ENCODE measurements around the gene COL4A6.

Gene COL4A6

DNA sequence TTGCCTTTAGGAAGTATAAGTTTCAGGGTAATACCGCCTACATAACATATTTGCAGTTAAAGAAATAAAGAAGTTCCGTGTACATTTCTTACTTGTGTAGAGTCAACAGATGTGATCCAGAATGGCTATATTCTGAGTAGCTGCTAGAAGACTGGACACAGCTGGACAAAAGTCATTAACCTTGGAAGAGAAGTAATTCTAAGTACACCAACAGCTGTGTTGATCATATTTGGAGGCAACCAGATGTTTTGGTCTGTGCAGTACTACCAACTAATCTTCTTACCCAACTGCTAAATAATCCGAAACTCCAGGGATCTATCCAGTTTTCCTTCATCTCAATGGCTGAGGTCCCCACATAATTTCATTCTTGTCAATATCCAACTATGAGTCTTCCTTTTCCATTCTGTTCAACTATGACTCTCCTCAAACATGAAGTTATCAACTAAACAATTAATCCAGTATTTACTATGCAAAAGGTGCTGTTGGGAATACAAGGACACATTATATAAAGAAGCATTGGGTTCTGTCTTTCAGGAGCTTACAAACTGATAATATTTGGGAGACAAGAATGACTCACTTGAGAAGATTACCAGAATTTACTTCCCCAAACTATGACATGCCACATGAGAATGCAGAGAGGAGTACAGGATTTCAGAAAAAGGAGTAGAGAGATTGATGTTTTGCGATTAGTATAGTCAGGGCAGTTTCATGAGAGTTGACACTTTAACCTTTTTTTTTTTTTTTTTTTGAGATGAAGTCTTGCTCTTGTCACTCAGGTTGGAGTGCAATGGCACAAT lies 78.2 kb downstream of the COL4A6 start:
- H3K36me3 ChIP-seq (ENCODE audit: insufficient read depth, low read length), result no peaks in the 10 kb centered on the region
- no peak for DNase-seq (ENCODE audit: low read depth, low spot score)
- no peak overlapping the region for H3K9ac ChIP-seq (ENCODE audit: insufficient read length)
- TF ChIP-seq FOXP2 (optimal IDR thresholded peaks at IDR 0.05; ENCODE audit: control extremely low read depth, extremely low read length, insufficient read depth) (no peak), POLR2AphosphoS5 (IDR thresholded peaks at IDR 0.05; ENCODE audit: borderline replicate concordance, low read depth, low read length) (no peak), EZH2 (IDR thresholded peaks at IDR 0.05) (no peak)
- no peaks in the 10 kb centered on the region for H3K9me3 ChIP-seq (ENCODE audit: low read depth, low read length)
- H3K27ac ChIP-seq, result no peak overlapping the region
- no peak overlapping the region for H3K4me3 ChIP-seq

DNA sequence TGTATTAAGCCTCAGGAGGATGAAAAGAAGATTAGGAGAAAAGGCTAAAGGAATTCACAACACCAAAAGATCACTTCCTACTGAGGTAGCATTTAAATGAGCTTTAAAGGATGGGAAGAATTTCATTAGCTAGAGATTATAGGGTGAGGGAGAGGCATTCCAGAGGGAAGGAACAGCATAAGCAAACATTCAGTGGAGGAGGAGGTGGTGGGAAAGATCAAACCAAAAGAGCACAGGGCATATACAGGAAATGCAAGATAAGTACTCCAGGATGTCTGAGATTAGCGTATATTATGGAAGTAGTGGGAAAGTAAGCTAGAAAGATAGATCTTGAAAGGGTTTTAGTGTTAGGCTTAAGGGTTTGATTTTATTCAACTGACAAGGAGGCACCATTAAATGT lies 84.8 kb downstream of the COL4A6 start:
- Histone ChIP-seq H3K4me3 (no peak overlapping the region), H3K36me3 (ENCODE audit: insufficient read depth, low read length) (no peaks in the 10 kb centered on the region), H3K27ac (no peak overlapping the region), H3K9ac (ENCODE audit: insufficient read length) (no peak overlapping the region), H3K9me3 (ENCODE audit: low read depth, low read length) (no peaks in the 10 kb centered on the region)
- TF ChIP-seq FOXP2 (optimal IDR thresholded peaks at IDR 0.05; ENCODE audit: control extremely low read depth, extremely low read length, insufficient read depth) (no peak), EZH2 (IDR thresholded peaks at IDR 0.05) (no peak), POLR2AphosphoS5 (IDR thresholded peaks at IDR 0.05; ENCODE audit: borderline replicate concordance, low read depth, low read length) (no peak)
- no peak for DNase-seq (ENCODE audit: low read depth, low spot score)

DNA sequence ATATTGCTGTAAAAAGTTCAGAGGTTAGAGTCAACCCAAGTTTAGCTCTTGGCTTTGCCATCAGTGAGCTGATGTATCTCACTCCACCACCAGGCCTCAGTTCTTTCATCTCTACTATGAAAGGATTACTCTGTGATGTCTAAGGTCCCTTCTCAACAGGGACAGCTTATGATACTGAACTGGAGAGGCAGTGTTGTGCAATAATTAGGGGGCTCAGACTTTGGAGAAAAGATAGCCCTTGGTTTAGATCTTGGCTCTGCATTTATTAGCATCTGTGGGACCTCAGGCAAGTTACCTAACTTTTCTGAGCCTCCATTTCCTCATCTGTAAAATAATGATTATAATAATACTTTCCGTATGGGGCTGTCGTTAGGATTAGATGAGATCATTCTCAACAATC lies 89.0 kb downstream of the COL4A6 start:
- no peak for TF ChIP-seq FOXP2 (optimal IDR thresholded peaks at IDR 0.05; ENCODE audit: control extremely low read depth, extremely low read length, insufficient read depth)
- TF ChIP-seq EZH2 (IDR thresholded peaks at IDR 0.05), result no peak
- no peak for TF ChIP-seq POLR2AphosphoS5 (IDR thresholded peaks at IDR 0.05; ENCODE audit: borderline replicate concordance, low read depth, low read length)
- DNase-seq (ENCODE audit: low read depth, low spot score), result no peak
- Histone ChIP-seq H3K9me3 (ENCODE audit: low read depth, low read length) (no peaks in the 10 kb centered on the region), H3K4me3 (no peak overlapping the region), H3K9ac (ENCODE audit: insufficient read length) (no peak overlapping the region), H3K27ac (no peak overlapping the region), H3K36me3 (ENCODE audit: insufficient read depth, low read length) (no peaks in the 10 kb centered on the region)

DNA sequence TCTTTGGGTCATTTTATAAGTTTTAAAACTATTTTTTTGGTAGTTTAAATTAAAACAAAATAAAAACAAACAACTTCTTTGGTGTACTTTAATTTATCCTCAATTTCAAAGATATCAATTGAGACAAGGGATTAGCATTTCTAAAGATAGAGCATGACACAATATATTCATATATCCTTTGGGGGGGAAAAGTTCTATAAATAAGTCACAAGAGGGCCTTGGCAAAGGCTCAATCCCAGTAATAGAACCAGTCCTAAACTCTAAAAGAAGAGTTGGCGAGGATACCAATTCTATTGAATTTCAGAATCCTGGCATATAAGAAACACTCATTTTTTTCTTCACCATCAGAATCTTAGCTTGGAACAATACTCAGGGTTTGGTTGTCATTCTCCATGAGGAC lies 89.7 kb downstream of the COL4A6 start:
- H3K9me3 ChIP-seq (ENCODE audit: low read depth, low read length), result no peaks in the 10 kb centered on the region
- H3K4me3 ChIP-seq, result no peak overlapping the region
- TF ChIP-seq FOXP2 (optimal IDR thresholded peaks at IDR 0.05; ENCODE audit: control extremely low read depth, extremely low read length, insufficient read depth) (no peak), POLR2AphosphoS5 (IDR thresholded peaks at IDR 0.05; ENCODE audit: borderline replicate concordance, low read depth, low read length) (no peak), EZH2 (IDR thresholded peaks at IDR 0.05) (no peak)
- H3K27ac ChIP-seq, result no peak overlapping the region
- no peaks in the 10 kb centered on the region for H3K36me3 ChIP-seq (ENCODE audit: insufficient read depth, low read length)
- H3K9ac ChIP-seq (ENCODE audit: insufficient read length), result no peak overlapping the region
- no peak for DNase-seq (ENCODE audit: low read depth, low spot score)

DNA sequence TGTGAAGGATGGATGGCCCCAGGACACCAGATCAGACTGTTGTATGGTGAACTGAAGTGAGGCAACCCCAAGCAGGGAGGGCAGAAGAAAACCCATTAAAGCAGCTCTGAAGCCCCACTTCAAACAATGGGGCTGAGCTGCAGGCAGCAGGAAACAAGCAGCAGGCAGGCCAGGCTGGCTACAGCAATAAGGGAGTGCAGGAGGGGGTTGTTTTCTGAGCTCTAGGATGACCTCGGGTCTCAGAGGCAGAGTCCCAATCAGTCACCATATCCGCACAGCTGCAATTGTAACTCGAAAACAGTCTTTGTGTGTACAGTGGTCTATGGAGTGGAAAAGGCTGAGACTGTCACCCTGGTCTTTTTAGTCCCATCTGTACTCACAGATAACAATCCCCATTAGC lies 90.4 kb downstream of the COL4A6 start:
- no peak overlapping the region for H3K4me3 ChIP-seq
- no peak for TF ChIP-seq EZH2 (IDR thresholded peaks at IDR 0.05)
- TF ChIP-seq POLR2AphosphoS5 (IDR thresholded peaks at IDR 0.05; ENCODE audit: borderline replicate concordance, low read depth, low read length), result no peak
- TF ChIP-seq FOXP2 (optimal IDR thresholded peaks at IDR 0.05; ENCODE audit: control extremely low read depth, extremely low read length, insufficient read depth), result no peak
- H3K9ac ChIP-seq (ENCODE audit: insufficient read length), result no peak overlapping the region
- DNase-seq (ENCODE audit: low read depth, low spot score), result no peak
- H3K9me3 ChIP-seq (ENCODE audit: low read depth, low read length), result no peaks in the 10 kb centered on the region
- no peak overlapping the region for H3K27ac ChIP-seq
- H3K36me3 ChIP-seq (ENCODE audit: insufficient read depth, low read length), result no peaks in the 10 kb centered on the region

DNA sequence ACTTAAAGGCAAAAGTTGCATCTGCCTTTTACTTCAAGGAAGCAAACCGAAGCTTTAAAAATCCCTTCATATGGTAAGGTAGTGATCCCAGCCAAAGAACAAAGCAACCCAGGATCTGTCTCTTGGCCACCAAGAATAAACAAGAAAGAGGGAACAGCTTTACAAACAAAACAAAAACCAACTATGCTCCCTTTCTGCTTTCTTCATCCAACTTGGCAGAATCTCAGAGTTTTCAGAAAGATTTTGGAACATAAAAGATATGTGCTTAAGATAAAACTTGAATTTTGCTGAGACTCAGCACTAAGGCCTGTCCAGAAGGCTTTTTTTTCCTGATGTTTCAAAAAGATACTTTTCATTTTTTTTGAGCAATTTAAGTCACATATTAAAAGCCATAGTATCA lies 94.0 kb downstream of the COL4A6 start:
- Histone ChIP-seq H3K27ac (no peak overlapping the region), H3K36me3 (ENCODE audit: insufficient read depth, low read length) (no peaks in the 10 kb centered on the region), H3K9me3 (ENCODE audit: low read depth, low read length) (no peaks in the 10 kb centered on the region), H3K4me3 (no peak overlapping the region), H3K9ac (ENCODE audit: insufficient read length) (no peak overlapping the region)
- no peak for TF ChIP-seq EZH2 (IDR thresholded peaks at IDR 0.05)
- no peak for TF ChIP-seq FOXP2 (optimal IDR thresholded peaks at IDR 0.05; ENCODE audit: control extremely low read depth, extremely low read length, insufficient read depth)
- no peak for TF ChIP-seq POLR2AphosphoS5 (IDR thresholded peaks at IDR 0.05; ENCODE audit: borderline replicate concordance, low read depth, low read length)
- DNase-seq (ENCODE audit: low read depth, low spot score), result no peak

DNA sequence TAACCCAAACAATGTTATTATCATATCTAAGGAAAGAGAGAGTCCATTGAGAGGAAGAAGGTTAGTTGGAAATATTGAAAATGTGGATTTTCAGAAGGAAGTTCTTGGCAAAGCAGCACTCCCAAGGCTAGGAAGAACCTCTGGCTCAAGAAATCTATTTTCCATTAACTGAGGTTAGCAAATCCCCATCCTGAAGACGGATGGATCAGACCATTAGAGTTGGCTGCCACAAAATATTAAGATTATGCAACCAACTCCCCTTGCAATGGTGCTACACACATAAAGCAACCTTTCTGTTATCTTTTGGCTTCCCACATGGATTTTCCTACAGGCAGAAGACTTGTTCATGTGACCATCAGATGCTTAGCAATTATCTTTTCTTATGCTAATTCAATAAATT lies 96.3 kb downstream of the COL4A6 start:
- Histone ChIP-seq H3K36me3 (ENCODE audit: insufficient read depth, low read length) (no peaks in the 10 kb centered on the region), H3K4me3 (no peak overlapping the region), H3K9ac (ENCODE audit: insufficient read length) (no peak overlapping the region), H3K9me3 (ENCODE audit: low read depth, low read length) (no peaks in the 10 kb centered on the region), H3K27ac (no peak overlapping the region)
- DNase-seq (ENCODE audit: low read depth, low spot score), result no peak
- TF ChIP-seq EZH2 (IDR thresholded peaks at IDR 0.05) (no peak), POLR2AphosphoS5 (IDR thresholded peaks at IDR 0.05; ENCODE audit: borderline replicate concordance, low read depth, low read length) (no peak), FOXP2 (optimal IDR thresholded peaks at IDR 0.05; ENCODE audit: control extremely low read depth, extremely low read length, insufficient read depth) (no peak)

DNA sequence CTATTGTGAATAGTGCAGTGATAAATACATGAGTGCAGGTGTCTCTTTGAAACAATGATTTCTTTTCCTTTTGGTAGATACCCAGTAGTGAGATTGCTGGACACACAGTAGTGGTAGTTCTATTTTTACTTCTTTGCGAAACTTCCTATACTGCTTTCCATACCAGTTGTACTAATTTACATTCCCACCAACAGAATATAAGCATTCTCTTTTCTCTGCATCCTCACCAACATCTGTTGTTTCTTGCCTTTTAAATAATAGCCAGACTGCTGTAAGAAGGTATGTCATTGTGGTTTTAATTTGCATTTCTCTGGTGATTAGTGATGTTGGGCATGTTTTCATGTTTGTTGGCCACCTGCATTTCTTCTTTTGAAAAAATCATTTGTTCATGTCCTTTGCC lies 105.9 kb downstream of the COL4A6 start:
- Histone ChIP-seq H3K9ac (ENCODE audit: insufficient read length) (no peak overlapping the region), H3K27ac (no peak overlapping the region), H3K9me3 (ENCODE audit: low read depth, low read length) (no peaks in the 10 kb centered on the region), H3K36me3 (ENCODE audit: insufficient read depth, low read length) (no peaks in the 10 kb centered on the region), H3K4me3 (no peak overlapping the region)
- DNase-seq (ENCODE audit: low read depth, low spot score), result no peak
- TF ChIP-seq EZH2 (IDR thresholded peaks at IDR 0.05), result no peak
